GM18861 (cell line): ENCODE measurements around the gene SPTB.

Experiments used
- ATAC-seq: cut with Tn5 transposase; IDR thresholded peaks from one replicate; pipeline ENCODE4 v1.9.1; 2021; ENCODE audit not compliant: unreplicated experiment

The SPTB gene

GRCh38 chr14:64889352-64889751 is 9.6 kb upstream of the SPTB start:
- no peak for ATAC-seq

DNA sequence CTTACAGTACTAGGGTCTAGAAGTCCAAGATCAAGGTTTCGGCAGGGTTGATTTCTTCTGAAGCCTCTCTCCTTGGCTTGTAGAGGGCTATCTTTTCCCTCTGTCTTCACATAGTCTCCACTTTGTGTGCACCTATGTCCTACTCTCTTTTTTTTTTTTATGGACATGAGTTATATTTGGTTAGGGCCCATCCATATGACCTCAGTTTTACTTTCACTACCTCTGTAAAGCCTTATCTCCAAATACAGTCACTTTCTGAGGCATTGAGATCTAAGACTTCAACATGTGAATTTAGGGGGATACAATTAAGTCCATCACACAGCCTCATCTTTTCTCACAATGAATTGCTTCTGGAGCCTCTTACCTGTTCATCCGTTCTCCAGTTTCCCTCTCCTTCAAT is 5.9 kb upstream of the SPTB start:
- ATAC-seq, result no peak

DNA sequence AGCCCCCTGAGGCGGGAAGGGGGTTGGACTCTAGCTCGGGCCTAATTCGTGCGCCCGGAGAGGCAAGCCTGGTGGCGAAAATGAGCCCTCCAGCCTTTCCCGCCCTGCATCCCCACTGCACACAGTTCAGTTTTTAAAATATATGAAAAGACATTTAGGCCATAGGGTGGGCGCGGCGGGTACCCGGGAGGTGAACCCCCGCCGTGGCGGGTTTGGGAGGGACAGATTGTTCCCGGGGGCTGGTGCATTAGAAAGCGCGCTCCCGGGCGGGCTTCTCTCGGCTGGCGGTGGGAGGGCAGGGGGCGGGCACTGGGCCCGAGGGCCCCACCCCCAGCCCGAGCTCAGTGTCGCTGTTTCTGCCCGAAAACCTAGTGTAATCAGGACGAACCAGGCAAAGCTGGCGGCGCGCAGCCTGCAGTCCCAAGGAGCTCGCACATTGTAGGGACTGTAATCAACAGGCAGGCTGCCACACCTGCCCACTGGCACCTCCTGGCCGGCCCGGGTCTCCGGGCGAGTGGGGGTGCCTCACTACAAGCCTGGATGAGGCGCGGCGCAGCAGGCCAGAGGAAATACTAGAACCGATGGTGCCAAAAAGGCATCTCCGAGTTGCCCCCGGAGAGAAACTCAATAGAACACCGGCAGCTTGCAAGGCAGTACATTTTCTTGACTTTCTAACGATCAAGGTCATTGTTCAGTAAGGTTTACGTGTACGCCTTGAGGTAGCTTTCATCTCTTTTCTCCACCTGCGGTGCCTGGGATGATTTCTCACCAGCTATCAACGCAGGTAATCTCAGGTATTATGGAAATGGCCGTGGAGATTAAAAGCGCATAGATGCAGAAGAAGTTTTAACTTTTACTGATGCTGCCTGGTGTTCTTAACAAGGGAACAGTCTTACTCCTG is 764 bp upstream of the SPTB start:
- ATAC-seq, result no peak

- ATAC-seq, result no peak
Observed at GRCh38 chr14:64878837-64879634, 671 bp downstream of the SPTB start.

DNA sequence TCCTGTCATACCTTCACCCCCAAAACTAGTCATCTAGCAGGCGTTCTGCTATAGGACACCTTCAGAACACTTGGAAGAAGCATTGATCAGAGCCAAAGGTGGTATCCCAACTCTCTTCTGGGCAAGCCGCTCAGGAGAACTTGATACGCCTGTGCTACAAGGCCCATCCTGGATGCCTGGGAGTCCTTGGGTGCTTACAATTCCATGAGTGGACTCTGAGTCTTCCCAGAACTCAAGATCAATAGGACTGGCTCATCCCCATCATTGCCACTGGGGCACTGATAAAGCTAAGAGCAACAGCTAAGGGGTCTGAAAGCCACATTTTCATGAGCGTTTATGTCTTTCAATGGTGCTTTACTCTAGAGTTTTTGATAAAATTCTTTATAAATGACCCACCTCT is 1.9 kb downstream of the SPTB start:
- no peak for ATAC-seq

- ATAC-seq, result no peak
Observed at GRCh38 chr14:64875350-64875749, 4.4 kb downstream of the SPTB start.

DNA sequence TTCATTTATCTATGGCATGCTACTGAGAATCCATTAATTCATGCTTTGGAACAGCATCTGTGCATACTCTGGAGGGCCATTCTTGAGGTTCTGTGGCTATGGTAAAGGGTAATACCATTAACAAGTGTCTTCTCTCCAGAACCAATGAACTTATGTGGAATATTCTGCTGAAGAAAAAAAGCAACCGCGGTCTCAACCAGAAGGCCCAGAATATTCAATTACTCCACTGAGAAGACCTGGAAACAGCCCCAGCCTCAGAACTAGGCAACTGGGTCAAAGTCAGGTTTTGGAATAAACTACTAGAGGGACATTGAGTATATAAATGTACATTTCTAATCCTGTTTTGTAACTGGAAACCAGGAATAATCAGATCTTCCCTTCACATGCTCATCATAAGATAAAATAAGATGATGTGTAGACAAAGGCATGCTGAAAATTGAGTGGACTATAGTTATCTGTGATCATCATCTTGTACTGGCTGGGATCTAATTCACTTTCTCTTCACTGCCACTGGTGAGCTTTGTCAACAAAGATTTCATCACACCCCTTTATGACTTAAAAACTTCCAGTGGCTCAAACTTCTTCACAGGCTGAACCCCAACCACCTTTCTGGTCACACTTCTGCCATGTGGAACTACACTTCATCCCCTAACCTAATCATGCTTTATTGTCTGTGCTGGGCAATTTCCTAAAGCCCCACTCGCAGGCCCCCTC is 6.0 kb downstream of the SPTB start:
- no peak for ATAC-seq

DNA sequence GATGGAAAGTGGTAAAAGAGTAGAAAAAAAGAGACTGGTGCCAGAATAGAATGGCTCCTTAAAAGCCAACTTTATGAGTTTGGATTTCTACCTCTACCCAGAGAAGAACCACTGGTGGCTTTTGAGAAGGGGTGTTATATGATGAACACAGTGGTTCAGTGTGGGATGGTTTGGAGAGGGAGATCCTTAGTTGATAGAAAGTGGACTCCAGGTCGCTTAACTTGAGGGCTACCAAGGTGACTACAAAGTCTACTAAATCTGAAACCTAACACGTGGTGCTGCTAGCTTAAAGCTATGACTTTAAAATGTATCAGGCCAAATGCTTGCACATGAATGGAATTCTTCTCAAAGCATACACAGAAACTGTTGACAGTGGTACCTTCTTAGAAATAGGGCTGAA is 8.4 kb downstream of the SPTB start:
- ATAC-seq, result no peak

DNA sequence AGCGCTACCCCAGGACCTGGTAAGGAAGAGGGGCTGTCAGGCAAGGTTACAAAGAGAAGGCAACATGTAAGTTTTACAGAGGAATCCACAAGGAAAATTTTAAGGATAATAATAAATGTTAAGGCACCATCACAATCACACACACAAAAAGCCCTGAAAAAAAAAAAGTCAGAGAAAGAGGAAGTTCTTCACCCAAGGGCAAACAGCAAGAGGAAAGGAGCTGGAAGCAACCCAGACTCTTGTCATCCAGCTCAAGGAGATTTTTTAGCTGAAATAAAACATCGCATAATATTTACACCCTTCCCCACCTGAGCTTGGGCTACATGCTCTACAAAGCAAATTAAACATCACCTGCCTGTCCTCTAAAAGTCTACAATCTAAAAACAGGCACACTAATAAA is 9.5 kb downstream of the SPTB start:
- ATAC-seq, result no peak

- ATAC-seq, result no peak
Observed at GRCh38 chr14:64868841-64869240, 10.9 kb downstream of the SPTB start.

GRCh38 chr14:64868379-64868778 is 11.3 kb downstream of the SPTB start:
- ATAC-seq, result no peak

DNA sequence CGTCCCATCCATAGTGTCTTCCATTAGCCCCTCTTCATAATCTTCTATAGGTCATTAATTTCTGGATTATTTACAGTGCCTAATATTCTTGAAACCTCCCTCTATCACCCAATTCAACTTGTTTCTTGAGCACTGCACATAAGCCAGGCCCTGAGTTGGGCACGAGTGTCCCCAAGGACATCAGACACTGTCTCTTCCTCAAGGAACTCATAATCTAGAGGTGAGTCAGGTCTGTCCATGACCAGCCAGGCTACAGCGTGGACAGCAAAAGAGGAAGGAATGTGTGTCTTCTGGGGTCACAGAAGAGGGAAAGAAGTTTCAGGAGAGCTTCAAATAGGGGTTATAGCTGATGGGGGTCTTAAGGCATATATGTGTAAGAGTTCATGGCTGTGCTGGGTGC is 12.5 kb downstream of the SPTB start:
- ATAC-seq, result no peak

DNA sequence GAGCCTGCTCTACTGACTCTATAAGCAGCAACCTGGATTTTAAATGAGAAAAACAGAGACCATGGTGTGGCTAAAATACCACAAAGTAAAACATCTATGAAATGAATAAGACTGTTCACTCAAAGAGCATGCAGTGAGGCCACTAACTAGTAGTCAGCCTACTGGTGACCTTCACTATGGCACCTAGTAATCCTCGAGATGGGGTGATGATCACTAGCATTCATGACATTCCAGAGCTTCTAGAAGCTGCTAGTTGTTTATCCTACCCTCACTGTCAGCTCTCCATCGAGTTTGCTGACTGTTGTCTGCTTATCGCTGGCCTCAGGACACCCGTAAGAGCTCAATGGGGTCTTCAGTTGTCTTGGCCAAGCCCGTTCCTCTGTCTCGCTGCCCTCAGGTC is 13.7 kb downstream of the SPTB start:
- ATAC-seq, result no peak

- no peak for ATAC-seq
Observed at GRCh38 chr14:64865109-64865508, 14.6 kb downstream of the SPTB start.

DNA sequence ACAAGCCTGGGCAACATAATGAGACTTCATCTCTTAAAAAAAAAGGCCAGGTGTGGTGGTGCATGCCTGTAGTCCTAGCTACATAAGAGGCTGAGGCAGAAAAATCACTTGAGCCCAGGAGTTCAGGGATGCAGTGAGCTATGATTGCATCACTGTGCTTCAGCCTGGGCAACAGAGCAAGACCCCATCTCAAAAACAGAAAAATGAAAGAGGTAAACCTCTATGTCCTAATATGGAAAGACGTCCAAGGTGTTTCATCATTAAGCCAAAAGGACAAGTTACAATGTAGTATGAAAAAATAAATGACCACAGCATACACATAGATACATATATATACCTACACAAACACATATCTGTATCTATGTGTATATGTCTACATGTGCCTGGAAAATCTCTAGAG is 15.4 kb downstream of the SPTB start:
- ATAC-seq, result no peak

DNA sequence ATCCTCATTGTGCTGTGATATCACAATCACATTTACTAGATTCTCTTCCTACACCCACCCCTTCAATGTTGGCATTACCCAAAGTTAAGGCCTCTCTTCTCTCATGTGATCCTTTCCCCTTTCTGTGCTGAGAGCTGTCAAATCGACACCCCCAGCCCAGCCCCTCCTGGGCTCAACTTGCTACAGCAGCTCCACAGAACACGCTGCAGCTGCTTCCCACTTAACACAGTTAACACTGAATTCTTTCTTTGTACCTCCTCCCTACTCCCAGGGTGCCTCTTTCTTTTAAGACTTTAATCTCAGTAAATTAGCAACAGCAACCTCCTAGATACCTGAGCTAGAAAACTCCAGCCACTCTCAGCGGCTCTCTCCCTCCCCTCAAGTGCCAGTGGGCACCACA is 17.8 kb downstream of the SPTB start:
- no peak for ATAC-seq

- ATAC-seq, result no peak
Observed at GRCh38 chr14:64860039-64860438, 19.7 kb downstream of the SPTB start.

- no peak for ATAC-seq
Observed at GRCh38 chr14:64857979-64858744, 21.5 kb downstream of the SPTB start.

GRCh38 chr14:64856529-64857445 is 22.9 kb downstream of the SPTB start:
- no peak for ATAC-seq
